ENCODE data around the gene GPSM1.

GPSM1 gene

GRCh38 chr9:136306211-136307208, 20.8 kb upstream of the GPSM1 start:
- no peak for DNase-seq

GRCh38 chr9:136307215-136307750, 20.1 kb upstream of the GPSM1 start:
- no peak for DNase-seq

- no peak for DNase-seq
These were observed 19.2 kb upstream of the GPSM1 start for GRCh38 chr9:136308006-136308701.

- DNase-seq = no peak
These were observed 18.7 kb upstream of the GPSM1 start for GRCh38 chr9:136308702-136309053.

GRCh38 chr9:136309101-136309801, 18.1 kb upstream of the GPSM1 start:
- DNase-seq = no peak

GRCh38 chr9:136309806-136310220, 17.5 kb upstream of the GPSM1 start:
- DNase-seq = no peak

- no peak for DNase-seq
These were observed 16.9 kb upstream of the GPSM1 start for GRCh38 chr9:136310273-136311030.

GRCh38 chr9:136311051-136312008, 16.0 kb upstream of the GPSM1 start:
- DNase-seq = no peak

- DNase-seq = no peak
These were observed 15.3 kb upstream of the GPSM1 start for GRCh38 chr9:136312009-136312375.

- DNase-seq = peak; percentile 14 to 23
These were observed 14.9 kb upstream of the GPSM1 start for GRCh38 chr9:136312436-136312835.

- DNase-seq = no peak
These were observed 14.0 kb upstream of the GPSM1 start for GRCh38 chr9:136313111-136314055.

GRCh38 chr9:136314056-136314416, 13.3 kb upstream of the GPSM1 start:
- no peak for DNase-seq

- DNase-seq = no peak
These were observed 12.4 kb upstream of the GPSM1 start for GRCh38 chr9:136314944-136315343.

GRCh38 chr9:136316271-136316751, 11.0 kb upstream of the GPSM1 start:
- DNase-seq = no peak

- no peak for DNase-seq
These were observed 10.3 kb upstream of the GPSM1 start for GRCh38 chr9:136316896-136317676.

- no peak for DNase-seq
These were observed 9.6 kb upstream of the GPSM1 start for GRCh38 chr9:136317695-136318094.

GRCh38 chr9:136318111-136318775, 9.1 kb upstream of the GPSM1 start:
- no peak for DNase-seq

GRCh38 chr9:136318776-136319241, 8.5 kb upstream of the GPSM1 start:
- no peak for DNase-seq
